ENCODE results near the gene ANKRD42.
A peak's percentile ranks its signal among the peaks of the same experiment; 100 is the strongest.

ANKRD42 gene

DNA sequence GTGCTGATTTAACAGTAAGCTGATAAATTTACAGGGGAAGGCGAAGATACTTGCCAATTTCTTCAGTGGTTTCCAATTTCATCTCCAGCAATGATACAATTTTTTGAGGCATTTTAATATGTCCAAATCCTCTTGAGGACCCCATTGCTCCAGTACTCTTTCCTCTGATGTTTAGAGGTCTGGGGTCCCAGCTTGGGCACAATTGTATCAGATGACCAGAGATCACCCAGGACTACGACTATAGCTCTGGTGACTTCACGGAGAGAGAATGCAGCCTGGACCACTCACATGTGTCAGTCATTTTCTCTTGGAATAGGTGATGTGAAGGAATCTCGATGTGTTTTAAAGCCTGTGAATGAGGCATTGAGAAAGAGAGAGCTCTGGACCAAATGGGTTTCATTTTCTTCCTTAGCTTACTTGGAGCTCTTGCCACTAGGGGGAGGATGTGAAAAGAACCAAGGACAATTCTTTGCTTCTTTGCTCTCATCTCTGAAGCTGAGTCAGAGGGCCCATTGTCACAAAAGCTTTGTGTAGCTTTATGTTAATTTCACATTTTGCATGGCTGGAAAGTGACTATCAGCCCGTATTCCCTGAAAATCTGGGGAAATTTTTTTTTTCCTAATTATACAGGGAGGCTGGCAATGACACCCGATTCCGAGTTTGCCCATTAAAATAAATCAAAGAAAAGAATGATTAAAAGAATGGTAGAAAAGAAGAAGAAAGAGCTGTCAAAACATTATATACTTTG is 99.4 kb downstream of the ANKRD42 start:
- TF ChIP-seq CTCF (IDR thresholded peaks at IDR 0.05; ENCODE audit: extremely low read depth, missing control alignments) = peak; percentile 47
- peak; percentile 55 for DNase-seq (ENCODE audit: low spot score)

GRCh38 chr11:83293457-83293774 is 99.9 kb downstream of the ANKRD42 start:
- no peak for DNase-seq (ENCODE audit: low spot score)
- no peak for TF ChIP-seq CTCF (IDR thresholded peaks at IDR 0.05; ENCODE audit: extremely low read depth, missing control alignments)

- DNase-seq (ENCODE audit: low spot score) = no peak
- TF ChIP-seq CTCF (IDR thresholded peaks at IDR 0.05; ENCODE audit: extremely low read depth, missing control alignments) = no peak
Observed at GRCh38 chr11:83294208-83294607, 100.7 kb downstream of the ANKRD42 start.

All from GM20000 (cell line).